ENCODE results near the gene TOMM40. TPM values are rescaled to one million over a fixed set of nuclear protein-coding genes. Genes with fewer than 3 reads are reported as not detected.

The TOMM40 gene
- total and polyA plus RNA-seq, 10 donors, result 19.3 to 49.0 (median 32.0) TPM

GRCh38 chr19:44893332-44894051 lies 2.4 kb downstream of the TOMM40 start:
- peaks cover 0 to 71% (median 57%) of the 10 kb centered on the region in 6 donors for H3K36me3 ChIP-seq
- WGBS, 5 donors, result 91 to 95% (median 92%) methylated on average over 15 to 18 of the region's 18 CpGs
- intact Hi-C loops (cut with DNase I; ENCODE audit: low total_unique reads), result loop anchor here (10.0 kb wide), 1 partner anchor 151 kb away; no protein-coding TSS in a partner anchor

GRCh38 chr19:44894052-44894400 lies 3.0 kb downstream of the TOMM40 start:
- intact Hi-C loops (cut with DNase I; ENCODE audit: low total_unique reads), result loop anchor here (10.0 kb wide), 1 partner anchor 151 kb away; no protein-coding TSS in a partner anchor
- H3K36me3 ChIP-seq, result peaks cover 0 to 71% (median 59%) of the 10 kb centered on the region in 6 donors
- H3K4me1 ChIP-seq, result peaks cover 20 to 34% (median 25%) of the 10 kb centered on the region in 6 donors
- H3K27me3 ChIP-seq (replicated peaks in 1 of 7), result no peaks in the 10 kb centered on the region
- no peaks in the 10 kb centered on the region for H3K9me3 ChIP-seq
- DNase-seq, result no peak
- TF ChIP-seq CTCF (IDR thresholded peaks at IDR 0.05 in 8 of 11, conservative IDR thresholded peaks at IDR 0.05 in 3 of 11), result no peak
- TF ChIP-seq POLR2AphosphoS5 (IDR thresholded peaks at IDR 0.05), result no peak
- TF ChIP-seq POLR2A (IDR thresholded peaks at IDR 0.05), result no peak
- no peak overlapping the region for H3K4me3 ChIP-seq
- no peak overlapping the region for H3K27ac ChIP-seq
- WGBS, 5 donors, result 93 to 98% (median 94%) methylated on average over 6 of the region's 6 CpGs

More at GRCh38 chr19:44893332-44894051, 2.4 kb downstream of the TOMM40 start:
- no peak for TF ChIP-seq POLR2A (IDR thresholded peaks at IDR 0.05)
- TF ChIP-seq POLR2AphosphoS5 (IDR thresholded peaks at IDR 0.05), result no peak
- no peak for TF ChIP-seq CTCF (IDR thresholded peaks at IDR 0.05 in 8 of 11, conservative IDR thresholded peaks at IDR 0.05 in 3 of 11)
- DNase-seq, result no peak
- Histone ChIP-seq H3K4me1 (peaks cover 20 to 35% (median 25%) of the 10 kb centered on the region in 6 donors), H3K9me3 (no peaks in the 10 kb centered on the region), H3K4me3 (no peak overlapping the region), H3K27ac (no peak overlapping the region), H3K27me3 (replicated peaks in 1 of 7) (no peaks in the 10 kb centered on the region)

- H3K4me1 ChIP-seq, result peaks cover 14 to 25% (median 19%) of the 10 kb centered on the region in 6 donors
- no peak overlapping the region for H3K27ac ChIP-seq
- intact Hi-C loops (cut with DNase I; ENCODE audit: low total_unique reads), result loop anchor here (10.0 kb wide), 1 partner anchor 150 kb away; no protein-coding TSS in a partner anchor
- H3K9me3 ChIP-seq, result no peaks in the 10 kb centered on the region
- no peak for DNase-seq
- no peaks in the 10 kb centered on the region for H3K27me3 ChIP-seq (replicated peaks in 1 of 7)
- H3K36me3 ChIP-seq, result peaks cover 0 to 77% (median 63%) of the 10 kb centered on the region in 6 donors
- TF ChIP-seq POLR2A (IDR thresholded peaks at IDR 0.05), result no peak
- TF ChIP-seq POLR2AphosphoS5 (IDR thresholded peaks at IDR 0.05), result no peak
- no peak for TF ChIP-seq CTCF (IDR thresholded peaks at IDR 0.05 in 8 of 11, conservative IDR thresholded peaks at IDR 0.05 in 3 of 11)
- H3K4me3 ChIP-seq, result no peak overlapping the region
- WGBS, 5 donors, result 80 to 88% (median 83%) methylated on average over 9 of the region's 9 CpGs
Measured at GRCh38 chr19:44894946-44895345, 3.9 kb downstream of the TOMM40 start.

- H3K9me3 ChIP-seq, result no peaks in the 10 kb centered on the region
- H3K4me3 ChIP-seq, result no peak overlapping the region
- H3K36me3 ChIP-seq, result peaks cover 0 to 100% (median 91%) of the 10 kb centered on the region in 6 donors
- no peak for TF ChIP-seq POLR2A (IDR thresholded peaks at IDR 0.05)
- TF ChIP-seq POLR2AphosphoS5 (IDR thresholded peaks at IDR 0.05), result no peak
- no peak for TF ChIP-seq CTCF (IDR thresholded peaks at IDR 0.05 in 8 of 11, conservative IDR thresholded peaks at IDR 0.05 in 3 of 11)
- no peaks in the 10 kb centered on the region for H3K27me3 ChIP-seq (replicated peaks in 1 of 7)
- WGBS, 5 donors, result 88 to 97% (median 90%) methylated on average over 7 to 8 of the region's 8 CpGs
- no peak for DNase-seq
- intact Hi-C loops (cut with DNase I; ENCODE audit: low total_unique reads), result loop anchor here (10.0 kb wide), 1 partner anchor 147 kb away; no protein-coding TSS in a partner anchor
- peaks cover 0 to 7% (median 1%) of the 10 kb centered on the region in 6 donors for H3K4me1 ChIP-seq
- H3K27ac ChIP-seq, result no peak overlapping the region
Measured at GRCh38 chr19:44897835-44898234, 6.8 kb downstream of the TOMM40 start.

Measured in spleen (tissue), 11 donors.